Omental fat pad (tissue), 4 donors: ENCODE results near the gene STAC2. TPM values are rescaled to one million over a fixed set of nuclear protein-coding genes. Genes with fewer than 3 reads are reported as not detected.

Source experiments
- ATAC-seq: fragments of 150-250 bp; one replicate; pipeline ENCODE4 v1.9.1; 2016; ENCODE audit warnings: mild to moderate bottlenecking, moderate library complexity; ENCODE audit not compliant: low FRiP score
- DNase-seq: peaks from one replicate; pipeline ENCODE4 v3.0.0-alpha.2; 2019; ENCODE audit warnings: low spot score
- CTCF ChIP-seq, 3 donors: fragments of 450-650 bp; IDR thresholded peaks; one replicate each; pipeline ENCODE4 v1.5.1; 2016 to 2017; ENCODE audit warnings: antibody characterized with exemption in 3 of 3, mild to moderate bottlenecking in 3 of 3, moderate library complexity in 2 of 3
- total RNA-seq, 4 donors: library from RNA; depleted of rRNA; stranded (reverse); fragments of >200 nt; gene quantifications; one replicate each; pipeline ENCODE4 v1.1.0, GENCODE V29; 2016

Gene STAC2
- total RNA-seq, 4 donors from 2014 or later: 0.56 to 0.60 TPM; not detected in 2

GRCh38 chr17:39246274-39246673 lies 20.5 kb upstream of the STAC2 start:
- ATAC-seq: no peak
- DNase-seq: no peak
- TF ChIP-seq CTCF (IDR thresholded peaks at IDR 0.05): no peak

GRCh38 chr17:39244600-39245570 lies 19.1 kb upstream of the STAC2 start:
- DNase-seq (peak; percentile 96), ATAC-seq (peak; percentile 89)
- TF ChIP-seq CTCF (IDR thresholded peaks at IDR 0.05): peak in 2 of 3 donors; percentile 73 to 80

- no peak for TF ChIP-seq CTCF (IDR thresholded peaks at IDR 0.05)
- DNase-seq (no peak), ATAC-seq (peak; percentile 14)
These were observed 18.4 kb upstream of the STAC2 start for GRCh38 chr17:39244016-39244599.

GRCh38 chr17:39243155-39243554 lies 17.4 kb upstream of the STAC2 start:
- ATAC-seq (no peak), DNase-seq (no peak)
- TF ChIP-seq CTCF (IDR thresholded peaks at IDR 0.05): no peak

- ATAC-seq (no peak), DNase-seq (no peak)
- TF ChIP-seq CTCF (IDR thresholded peaks at IDR 0.05): no peak
These were observed 14.9 kb upstream of the STAC2 start for GRCh38 chr17:39240631-39241030.

GRCh38 chr17:39239640-39240314 lies 14.0 kb upstream of the STAC2 start:
- no peak for DNase-seq
- peak; percentile 50 for ATAC-seq
- TF ChIP-seq CTCF (IDR thresholded peaks at IDR 0.05): no peak
